Measurements from ENCODE around the gene BMI1. TPM values are rescaled to one million over a fixed set of nuclear protein-coding genes. Genes with fewer than 3 reads are reported as not detected.

BMI1 gene
- polyA plus RNA-seq, 1 donor (not counting 4 experiments of a cell fraction or from before 2014, with no cell fraction given), result 33.1 TPM

DNA sequence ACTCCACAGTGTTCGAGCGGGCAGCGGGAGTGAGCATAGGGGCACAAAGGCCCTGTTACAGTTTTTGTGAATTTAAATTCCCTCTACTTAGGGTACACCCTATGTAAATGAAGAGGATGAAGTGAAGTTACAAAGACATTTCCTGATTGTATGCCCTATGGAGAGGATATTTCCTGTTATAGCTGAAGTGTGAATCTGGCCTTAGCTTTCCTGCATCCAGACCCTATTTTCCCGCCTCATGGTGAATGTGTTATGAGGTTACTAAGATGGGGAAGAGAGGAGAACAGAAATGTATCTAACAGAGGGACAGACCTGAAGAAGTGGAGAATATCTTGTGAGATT, 42.5 kb upstream of the BMI1 start:
- TF ChIP-seq EZH2 (IDR thresholded peaks at IDR 0.05; ENCODE audit: low read length), result no peak
- TF ChIP-seq, protein P1, sequence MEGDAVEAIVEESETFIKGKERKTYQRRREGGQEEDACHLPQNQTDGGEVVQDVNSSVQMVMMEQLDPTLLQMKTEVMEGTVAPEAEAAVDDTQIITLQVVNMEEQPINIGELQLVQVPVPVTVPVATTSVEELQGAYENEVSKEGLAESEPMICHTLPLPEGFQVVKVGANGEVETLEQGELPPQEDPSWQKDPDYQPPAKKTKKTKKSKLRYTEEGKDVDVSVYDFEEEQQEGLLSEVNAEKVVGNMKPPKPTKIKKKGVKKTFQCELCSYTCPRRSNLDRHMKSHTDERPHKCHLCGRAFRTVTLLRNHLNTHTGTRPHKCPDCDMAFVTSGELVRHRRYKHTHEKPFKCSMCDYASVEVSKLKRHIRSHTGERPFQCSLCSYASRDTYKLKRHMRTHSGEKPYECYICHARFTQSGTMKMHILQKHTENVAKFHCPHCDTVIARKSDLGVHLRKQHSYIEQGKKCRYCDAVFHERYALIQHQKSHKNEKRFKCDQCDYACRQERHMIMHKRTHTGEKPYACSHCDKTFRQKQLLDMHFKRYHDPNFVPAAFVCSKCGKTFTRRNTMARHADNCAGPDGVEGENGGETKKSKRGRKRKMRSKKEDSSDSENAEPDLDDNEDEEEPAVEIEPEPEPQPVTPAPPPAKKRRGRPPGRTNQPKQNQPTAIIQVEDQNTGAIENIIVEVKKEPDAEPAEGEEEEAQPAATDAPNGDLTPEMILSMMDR (optimal IDR thresholded peaks at IDR 0.05 in 1 of 3, IDR thresholded peaks at IDR 0.05 in 1 of 3, conservative IDR thresholded peaks at IDR 0.05 in 1 of 3; ENCODE audit: extremely low read depth in 1 of 3, insufficient read depth in 2 of 3, low read length in 3 of 3), result no peak
- Histone ChIP-seq H3K4me2 (ENCODE audit: control insufficient read depth, extremely low read depth, insufficient read depth, low read depth, low read length) (no peak overlapping the region), H3K36me3 (ENCODE audit: control insufficient read depth in 2 of 2, extremely low read depth in 1 of 2, insufficient read depth in 2 of 2, low read length in 2 of 2) (no peaks in the 10 kb centered on the region), H3K9me3 (ENCODE audit: control insufficient read depth, low read depth, low read length) (no peaks in the 10 kb centered on the region), H3K4me1 (ENCODE audit: control insufficient read depth, extremely low read depth, insufficient read depth, low read length) (no peaks in the 10 kb centered on the region), H4K20me1 (ENCODE audit: control insufficient read depth, extremely low read depth, insufficient read depth, low read length) (no peaks in the 10 kb centered on the region), H3K9ac (ENCODE audit: control insufficient read depth, extremely low read depth, insufficient read depth, low read length) (no peak overlapping the region), H3K9me1 (ENCODE audit: control insufficient read depth, extremely low read depth, insufficient read depth, low read length) (no peaks in the 10 kb centered on the region), H3K27me3 (ENCODE audit: control insufficient read depth, extremely low read depth, insufficient read depth, low read length) (no peaks in the 10 kb centered on the region), H3K79me2 (ENCODE audit: control insufficient read depth, insufficient read depth, low read length) (no peaks in the 10 kb centered on the region), H3K4me3 (ENCODE audit: control insufficient read depth in 2 of 3, extremely low read depth in 1 of 3, insufficient read depth in 2 of 3, low read depth in 1 of 3, low read length in 3 of 3) (no peak overlapping the region), H2AFZ (ENCODE audit: control insufficient read depth, low read length) (no peak overlapping the region), H3K27ac (ENCODE audit: control insufficient read depth, insufficient read depth, low read length) (no peak overlapping the region)
- FAIRE-seq (no peak), DNase-seq (ENCODE audit: low read depth, low spot score) (no peak)
- dilution Hi-C loops (cut with MboI; ENCODE audit: extremely low pct_ligation_motif_present, low sequenced_read_pairs), result no loop called here

DNA sequence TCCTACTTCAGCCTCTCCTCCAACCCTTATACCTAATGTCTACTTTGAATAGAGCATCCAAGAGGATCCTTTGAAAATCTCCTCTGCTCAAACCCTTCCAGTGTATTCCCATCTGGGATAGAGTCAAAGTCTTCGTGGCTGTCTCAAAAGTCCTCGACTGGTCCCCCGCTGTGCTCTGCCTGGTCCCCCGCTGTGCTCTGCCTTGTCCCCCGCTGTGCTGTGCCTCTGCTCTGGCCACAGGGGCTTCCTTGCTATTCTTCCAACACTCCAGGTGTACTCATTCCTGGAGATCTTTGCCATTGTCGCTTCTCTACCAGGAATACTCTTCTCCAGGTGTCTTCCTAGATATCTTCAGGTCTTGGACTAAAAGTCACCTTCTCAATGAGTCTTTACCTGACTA, 40.8 kb upstream of the BMI1 start:
- Histone ChIP-seq H3K9me1 (ENCODE audit: control insufficient read depth, extremely low read depth, insufficient read depth, low read length) (no peaks in the 10 kb centered on the region), H3K4me1 (ENCODE audit: control insufficient read depth, extremely low read depth, insufficient read depth, low read length) (no peaks in the 10 kb centered on the region), H3K79me2 (ENCODE audit: control insufficient read depth, insufficient read depth, low read length) (no peaks in the 10 kb centered on the region), H2AFZ (ENCODE audit: control insufficient read depth, low read length) (no peak overlapping the region), H3K36me3 (ENCODE audit: control insufficient read depth in 2 of 2, extremely low read depth in 1 of 2, insufficient read depth in 2 of 2, low read length in 2 of 2) (no peaks in the 10 kb centered on the region), H3K27ac (ENCODE audit: control insufficient read depth, insufficient read depth, low read length) (no peak overlapping the region), H3K9me3 (ENCODE audit: control insufficient read depth, low read depth, low read length) (no peaks in the 10 kb centered on the region), H3K27me3 (ENCODE audit: control insufficient read depth, extremely low read depth, insufficient read depth, low read length) (peaks cover 2% of the 10 kb centered on the region), H3K9ac (ENCODE audit: control insufficient read depth, extremely low read depth, insufficient read depth, low read length) (no peak overlapping the region), H3K4me3 (ENCODE audit: control insufficient read depth in 2 of 3, extremely low read depth in 1 of 3, insufficient read depth in 2 of 3, low read depth in 1 of 3, low read length in 3 of 3) (no peak overlapping the region), H3K4me2 (ENCODE audit: control insufficient read depth, extremely low read depth, insufficient read depth, low read depth, low read length) (no peak overlapping the region), H4K20me1 (ENCODE audit: control insufficient read depth, extremely low read depth, insufficient read depth, low read length) (no peaks in the 10 kb centered on the region)
- dilution Hi-C loops (cut with MboI; ENCODE audit: extremely low pct_ligation_motif_present, low sequenced_read_pairs), result no loop called here
- FAIRE-seq (no peak), DNase-seq (ENCODE audit: low read depth, low spot score) (no peak)
- TF ChIP-seq, protein P1 (optimal IDR thresholded peaks at IDR 0.05 in 1 of 3, IDR thresholded peaks at IDR 0.05 in 1 of 3, conservative IDR thresholded peaks at IDR 0.05 in 1 of 3; ENCODE audit: extremely low read depth in 1 of 3, insufficient read depth in 2 of 3, low read length in 3 of 3), result no peak
- TF ChIP-seq EZH2 (IDR thresholded peaks at IDR 0.05; ENCODE audit: low read length), result no peak
